GM12892 (cell line): ENCODE results near the gene AKAP8L.

Experiments
- POLR2A ChIP-seq: IDR thresholded peaks from 2 replicates; pipeline ENCODE4 v1.6.1; 2011; ENCODE audit warnings: low read depth, low read length, control low read depth
- TAF1 ChIP-seq: IDR thresholded peaks from 2 replicates; pipeline ENCODE4 v1.6.1; 2011; ENCODE audit warnings: low read depth, mild to moderate bottlenecking, control low read depth, low read length, borderline replicate concordance

GRCh38 chr19:15448044-15448777 lies 29.4 kb upstream of the AKAP8L start:
- TF ChIP-seq TAF1 (no peak), POLR2A (no peak)
